Fibroblast of upper back skin (primary cell): ENCODE data around the gene TFPI.
A peak's percentile ranks its signal among the peaks of the same experiment; 100 is the strongest.

ENCODE experiments used
- DNase-seq: peaks from one replicate; pipeline ENCODE4 v3.0.0-alpha.2; 2013

The TFPI gene

DNA sequence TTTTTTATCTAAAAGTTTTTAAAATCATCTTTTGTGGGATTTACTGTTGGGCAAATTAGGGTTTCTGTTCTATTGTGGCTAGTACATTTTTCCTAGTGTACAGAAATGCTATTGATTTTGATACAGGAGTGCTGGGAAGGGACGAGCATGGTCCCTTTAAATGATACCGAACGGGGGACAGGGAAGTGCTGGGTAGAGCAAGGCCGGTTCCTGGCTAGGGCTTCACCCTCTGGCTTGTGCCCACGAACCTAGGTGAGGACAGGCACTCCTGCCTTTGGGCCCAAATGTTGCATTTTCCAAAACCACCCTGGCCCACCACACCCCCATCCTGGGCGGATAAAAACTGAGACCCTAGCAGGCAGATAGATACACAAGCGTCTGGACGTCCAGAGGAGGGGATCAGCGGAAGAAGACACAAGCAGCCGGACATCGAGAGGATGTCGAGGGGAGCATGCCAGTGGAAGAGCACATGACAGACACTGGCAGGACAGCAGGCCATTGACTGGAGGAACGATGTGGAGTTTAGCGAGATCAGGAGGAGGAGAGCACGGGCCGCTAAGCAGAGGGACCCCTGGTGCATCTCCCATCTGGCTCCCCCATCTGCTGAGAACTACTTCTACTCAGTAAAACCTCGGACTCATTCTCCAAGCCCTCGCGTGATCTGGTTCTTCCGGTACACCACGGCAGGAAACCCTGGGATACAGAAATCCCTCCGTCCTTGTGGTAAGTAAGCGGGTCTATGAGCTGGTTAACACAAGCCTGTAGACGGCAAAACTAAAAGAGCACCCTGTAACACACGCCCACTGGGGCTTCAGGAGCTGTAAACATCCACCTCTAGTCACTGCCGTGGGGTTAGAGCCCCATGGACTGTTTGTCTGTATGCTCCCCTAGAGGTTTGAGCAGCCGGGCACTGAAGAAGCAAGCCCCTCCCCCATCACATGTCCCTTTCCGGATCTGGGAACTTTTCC, 92.7 kb downstream of the TFPI start:
- DNase-seq: no peak

DNA sequence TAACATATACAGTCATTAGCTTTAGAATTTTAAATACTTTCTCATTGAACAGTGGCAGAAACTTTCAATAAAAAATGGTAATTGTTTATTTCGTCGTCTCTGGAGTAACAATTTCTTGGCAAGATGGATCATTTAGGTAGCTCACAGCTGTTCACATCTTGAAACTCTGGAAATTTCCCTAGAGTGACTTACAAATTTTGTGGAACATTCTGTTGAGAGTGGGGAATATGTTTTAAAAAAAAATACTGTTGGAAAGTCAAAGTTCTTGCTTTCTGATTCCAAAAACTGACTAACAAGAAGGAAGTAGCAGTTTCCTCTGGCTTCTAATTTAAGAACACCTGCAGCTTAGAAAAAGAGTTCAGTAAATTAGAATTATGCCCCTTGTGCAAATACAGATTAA, 95.0 kb downstream of the TFPI start:
- no peak for DNase-seq

DNA sequence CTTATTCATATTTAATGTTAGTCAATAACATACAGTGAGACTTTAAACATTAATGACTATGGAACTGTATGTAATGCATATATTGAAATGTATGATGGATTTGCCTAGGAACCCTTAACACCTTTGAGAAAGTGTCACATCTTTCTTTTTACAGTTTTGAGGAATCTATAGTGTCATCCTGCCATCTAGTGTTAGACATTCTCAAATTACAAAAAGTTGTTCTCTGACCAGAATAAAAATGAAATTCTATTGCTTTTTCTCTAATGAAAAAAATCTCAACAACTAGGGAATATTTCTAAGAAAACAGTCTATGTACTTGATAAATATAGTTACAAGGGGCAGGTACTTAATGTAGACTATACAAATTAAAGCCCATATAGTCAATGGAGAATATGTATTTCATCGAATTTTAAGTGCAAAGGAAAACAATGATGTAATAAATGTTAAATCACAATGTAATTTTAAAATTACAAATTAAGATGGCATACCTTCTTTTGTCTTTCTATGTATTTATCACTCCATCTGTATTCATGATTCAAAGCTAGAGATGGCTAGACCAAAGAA, 101.1 kb downstream of the TFPI start:
- peak; percentile 37 for DNase-seq

- no peak for DNase-seq
Observed at GRCh38 chr2:187451510-187451909, 102.7 kb downstream of the TFPI start.

DNA sequence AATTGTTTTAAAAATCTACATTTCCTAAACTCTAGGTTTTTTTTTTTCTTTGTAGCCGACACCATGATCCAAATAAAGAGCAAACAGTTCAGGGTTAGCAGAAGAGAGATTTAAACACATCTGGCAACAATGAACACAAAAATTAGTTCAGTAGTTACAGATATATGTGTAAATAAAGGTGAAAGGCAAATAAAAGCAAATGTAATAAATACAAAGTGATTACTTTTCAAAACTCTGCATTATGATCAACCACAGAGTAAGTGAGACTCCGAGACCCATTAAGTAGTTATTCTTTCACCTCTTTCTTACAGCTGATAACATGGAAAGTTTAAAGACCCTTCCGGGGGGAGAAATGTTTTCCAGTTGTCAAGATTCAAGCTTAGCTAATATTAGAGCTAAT, 106.9 kb downstream of the TFPI start:
- DNase-seq: no peak

GRCh38 chr2:187446711-187447110, 107.5 kb downstream of the TFPI start:
- DNase-seq: no peak

DNA sequence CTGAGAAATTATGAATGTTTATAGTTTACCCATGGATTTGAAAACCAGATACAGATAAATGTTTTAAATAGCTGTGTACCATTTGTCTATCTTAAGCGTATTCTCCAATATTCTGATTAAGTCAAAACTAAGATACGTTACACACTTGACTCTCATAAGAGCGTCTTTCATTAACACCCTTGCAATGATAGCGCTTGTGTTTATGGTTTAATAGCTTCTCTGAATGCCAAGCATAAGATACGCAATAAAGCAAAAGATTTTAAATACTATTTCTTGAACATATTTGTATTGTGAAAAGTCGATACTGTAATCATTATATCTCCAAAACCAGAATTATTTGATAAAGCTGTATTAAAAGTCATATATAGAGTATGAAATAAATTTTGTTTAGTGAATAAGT, 109.2 kb downstream of the TFPI start:
- no peak for DNase-seq

DNA sequence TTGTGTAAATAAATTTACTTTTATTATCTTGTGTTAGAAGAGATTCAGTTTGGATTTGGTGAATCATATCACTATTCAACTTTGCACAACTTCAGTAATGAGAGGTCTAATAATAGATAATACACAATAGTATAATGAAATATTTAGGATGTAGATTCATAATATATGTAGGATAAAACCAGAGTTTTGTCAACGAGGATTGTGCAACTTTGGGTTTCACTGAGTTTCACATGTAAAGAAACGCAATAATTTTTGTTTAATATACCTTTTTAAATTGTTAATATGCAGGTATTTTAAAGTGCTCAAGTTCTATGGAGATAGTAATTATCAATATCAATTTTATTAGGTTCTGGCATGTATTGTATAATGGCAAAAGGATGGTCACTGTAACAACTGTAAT, 111.5 kb downstream of the TFPI start:
- DNase-seq: no peak

GRCh38 chr2:187442378-187442777, 111.9 kb downstream of the TFPI start:
- no peak for DNase-seq

GRCh38 chr2:187440101-187440675, 114.0 kb downstream of the TFPI start:
- DNase-seq: no peak

GRCh38 chr2:187438455-187438854, 115.8 kb downstream of the TFPI start:
- DNase-seq: no peak

- peak; percentile 44 for DNase-seq
Observed at GRCh38 chr2:187435756-187436155, 118.5 kb downstream of the TFPI start.

DNA sequence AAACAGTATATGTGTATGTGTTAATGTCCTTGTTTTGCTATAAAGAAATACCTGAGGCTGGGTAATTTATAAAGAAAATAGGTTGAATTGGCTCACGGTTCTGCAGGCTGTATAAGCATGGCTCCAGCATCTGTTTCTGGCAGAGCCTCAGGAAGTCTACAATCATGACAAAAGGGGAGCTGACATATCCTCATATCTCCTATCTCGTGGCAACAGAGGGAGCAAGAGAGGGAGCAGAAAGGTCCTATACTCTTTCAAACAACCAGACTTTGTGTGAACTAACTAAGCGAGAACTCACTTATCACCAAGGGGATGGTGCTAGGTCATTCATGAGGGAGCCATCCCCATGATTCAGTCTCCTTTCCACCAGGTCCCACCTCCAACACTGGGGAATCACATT, 119.2 kb downstream of the TFPI start:
- DNase-seq: no peak

DNA sequence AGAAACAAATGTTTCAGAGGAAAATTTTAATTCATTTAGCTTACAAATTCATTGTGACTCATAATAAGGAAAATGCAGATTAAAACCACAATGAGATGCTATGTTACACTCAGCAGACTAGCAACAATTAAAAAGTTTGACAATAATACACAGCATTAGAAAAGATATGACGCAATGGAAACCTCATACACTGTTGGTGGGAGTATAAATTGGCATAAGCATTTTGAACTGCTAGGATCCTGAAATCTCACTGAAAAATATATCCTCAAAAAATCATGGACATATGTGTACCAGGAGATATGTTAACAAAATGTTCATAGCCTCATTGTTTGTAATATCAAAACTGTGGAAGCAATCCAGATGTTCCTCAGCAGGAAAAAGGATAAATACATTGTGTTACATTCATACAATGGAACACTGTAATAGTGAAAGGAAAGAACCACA, 119.9 kb downstream of the TFPI start:
- peak; percentile 45 for DNase-seq

DNA sequence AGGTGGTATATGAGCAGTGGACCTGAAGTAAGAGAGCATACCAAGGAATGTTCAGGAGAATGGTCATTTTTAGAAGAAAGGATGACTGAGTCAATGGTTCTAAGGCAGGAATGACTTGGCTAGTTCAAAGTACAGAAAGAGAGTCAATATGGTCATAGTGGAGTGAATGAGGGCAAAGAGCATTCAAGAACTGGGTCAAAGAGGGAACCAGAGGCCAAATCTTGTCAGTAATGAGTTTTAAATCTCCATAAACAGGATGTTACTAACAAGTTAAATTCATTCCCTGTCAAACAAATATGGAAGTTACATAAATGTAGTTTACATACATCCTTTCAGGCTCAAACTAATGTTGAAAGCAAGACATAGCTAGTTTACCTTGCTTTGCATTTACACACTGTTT, 122.3 kb downstream of the TFPI start:
- DNase-seq: no peak

DNA sequence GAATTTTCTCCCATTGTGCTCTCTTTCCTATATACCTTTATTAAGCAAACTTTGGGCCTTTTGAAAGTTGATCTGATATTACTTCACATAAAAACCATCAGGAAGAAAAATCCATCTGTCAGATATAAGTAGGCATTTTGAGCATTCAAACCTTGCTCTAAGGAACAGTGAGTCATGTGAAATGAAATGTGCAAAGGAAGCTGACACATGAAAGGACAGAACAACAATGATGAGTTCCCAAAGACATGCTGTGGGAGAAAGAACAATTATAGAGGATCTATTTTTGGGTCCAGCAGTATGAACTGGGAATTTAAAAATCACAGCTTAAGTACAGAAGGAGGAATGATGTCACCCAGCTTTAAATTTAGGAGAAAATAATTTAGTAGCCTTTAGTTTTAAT, 124.2 kb downstream of the TFPI start:
- DNase-seq: peak; percentile 79

- DNase-seq: no peak
Observed at GRCh38 chr2:187424146-187424545, 130.1 kb downstream of the TFPI start.

- DNase-seq: no peak
Observed at GRCh38 chr2:187422282-187422681, 132.0 kb downstream of the TFPI start.

- no peak for DNase-seq
Observed at GRCh38 chr2:187421519-187421918, 132.7 kb downstream of the TFPI start.

GRCh38 chr2:187419808-187420207, 134.4 kb downstream of the TFPI start:
- no peak for DNase-seq

DNA sequence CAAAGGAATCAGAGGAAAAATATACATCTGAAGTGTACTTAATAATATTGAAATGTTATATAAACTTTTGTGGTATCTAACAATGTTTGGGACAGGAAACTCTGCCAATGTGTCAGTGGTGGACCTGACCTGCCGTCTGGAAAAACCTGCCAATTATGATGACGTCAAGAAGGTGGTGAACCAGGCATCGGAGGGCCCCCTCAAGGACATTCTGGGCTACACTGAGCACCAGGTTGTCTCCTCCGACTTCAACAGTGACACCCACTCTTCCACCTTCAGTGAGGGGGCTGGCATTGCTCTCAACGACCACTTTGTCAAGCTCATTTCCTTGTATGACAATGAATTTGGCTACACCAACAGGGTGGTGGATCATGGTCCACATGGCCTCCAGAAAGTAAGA, 138.8 kb downstream of the TFPI start:
- no peak for DNase-seq
